IPS-18c (cell line): ENCODE measurements around the gene PTPRG.

Experiments used
- H3K4me3 ChIP-seq: 2 replicates; pipeline ENCODE4 v1.7.0; 2013; ENCODE audit warnings: low read depth, mild to moderate bottlenecking, low read length, moderate library complexity; ENCODE audit not compliant: insufficient read depth
- H3K9me3 ChIP-seq: one replicate; pipeline ENCODE4 v1.6.1; 2013; ENCODE audit warnings: mild to moderate bottlenecking, low read length, moderate library complexity; ENCODE audit not compliant: control insufficient read depth, insufficient read depth

The PTPRG gene

DNA sequence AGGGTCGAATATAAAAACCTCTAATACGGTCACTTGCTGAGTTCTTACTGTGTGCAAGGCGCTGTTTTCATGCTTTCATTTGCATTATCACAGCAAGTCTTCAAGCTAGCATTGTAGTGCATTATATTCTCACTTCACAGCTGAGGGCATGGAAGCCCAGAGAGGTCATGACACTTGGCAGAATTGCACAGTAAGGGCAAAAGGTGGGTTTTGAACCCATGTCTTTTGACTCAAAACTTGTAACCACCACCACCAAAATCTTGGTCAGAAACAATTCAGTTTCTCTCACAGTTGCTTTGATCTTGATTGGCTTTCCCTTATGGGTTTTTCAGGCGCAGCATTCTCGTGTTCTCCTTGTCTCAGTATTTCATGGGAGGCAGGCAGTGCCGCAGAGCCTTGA lies 371.1 kb downstream of the PTPRG start:
- Histone ChIP-seq H3K9me3 (no peaks in the 10 kb centered on the region), H3K4me3 (no peak overlapping the region)

DNA sequence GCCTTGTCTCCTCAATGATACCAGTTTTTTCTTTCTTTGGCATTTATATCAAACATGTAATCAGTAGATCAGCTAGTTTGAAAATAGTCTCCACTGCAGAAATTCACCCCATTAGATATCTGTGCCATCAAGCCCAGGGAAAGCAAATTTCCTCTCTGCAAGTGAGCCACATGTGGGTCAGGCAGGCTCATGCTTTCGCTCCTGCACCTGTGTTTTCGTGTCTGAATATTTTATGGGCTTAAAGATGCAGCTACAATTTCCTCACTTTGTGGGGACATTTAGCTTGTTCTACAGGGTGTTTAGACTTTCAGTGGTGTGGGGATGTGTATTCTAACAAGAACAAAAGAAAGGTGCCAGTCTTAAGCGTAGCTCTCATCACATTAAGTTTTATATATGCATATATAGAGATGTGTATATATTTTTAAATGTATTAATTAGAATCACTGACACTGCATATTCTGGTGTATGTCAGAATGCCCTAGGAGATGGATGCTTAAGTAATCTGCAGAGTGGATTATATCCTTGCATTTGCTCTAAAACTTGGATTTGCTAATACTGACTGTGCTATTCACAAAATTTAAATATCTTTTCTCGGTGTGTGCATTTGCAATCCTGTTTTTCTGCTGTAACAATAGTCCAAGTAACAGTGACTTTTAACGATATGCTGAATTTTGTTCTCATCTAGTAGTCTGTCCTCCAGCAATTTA lies 372.6 kb downstream of the PTPRG start:
- no peaks in the 10 kb centered on the region for H3K9me3 ChIP-seq
- no peak overlapping the region for H3K4me3 ChIP-seq

DNA sequence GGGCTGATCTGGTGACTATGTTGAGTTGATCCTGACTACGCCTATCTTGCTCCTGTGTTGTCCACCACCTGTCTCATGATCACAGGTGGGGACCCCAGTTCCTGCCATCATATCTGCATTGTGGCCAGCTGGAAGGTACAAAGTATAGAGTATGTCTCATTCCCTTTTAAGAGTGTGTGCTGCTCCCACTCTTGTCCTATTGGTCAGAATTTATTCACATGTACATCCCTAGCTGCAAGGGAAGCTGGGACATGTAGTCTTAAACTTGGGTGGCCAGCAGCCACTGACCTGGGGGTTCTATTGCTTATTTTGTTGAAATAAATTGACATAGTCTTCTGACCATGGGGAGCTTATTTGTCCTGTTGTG lies 373.1 kb downstream of the PTPRG start:
- Histone ChIP-seq H3K4me3 (no peak overlapping the region), H3K9me3 (no peaks in the 10 kb centered on the region)

DNA sequence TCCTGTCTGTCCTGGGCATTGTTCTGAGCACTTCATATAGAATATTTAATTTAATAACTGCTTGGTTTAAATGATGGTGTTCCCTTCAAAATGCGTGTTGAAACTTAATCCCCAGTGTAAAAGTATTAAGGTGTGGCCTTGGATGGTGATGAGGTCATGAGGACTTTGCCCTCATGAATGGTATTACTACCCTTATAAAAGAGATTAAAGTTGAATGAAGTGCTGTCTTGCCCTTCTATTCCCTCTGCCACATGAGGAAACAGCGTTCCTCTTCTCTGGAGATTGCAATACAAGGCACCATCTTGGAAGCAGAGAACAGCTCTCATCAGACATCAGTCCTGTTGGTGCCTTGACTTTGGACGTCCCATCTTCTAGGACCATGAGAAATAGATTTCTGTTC lies 374.4 kb downstream of the PTPRG start:
- H3K9me3 ChIP-seq = no peaks in the 10 kb centered on the region

DNA sequence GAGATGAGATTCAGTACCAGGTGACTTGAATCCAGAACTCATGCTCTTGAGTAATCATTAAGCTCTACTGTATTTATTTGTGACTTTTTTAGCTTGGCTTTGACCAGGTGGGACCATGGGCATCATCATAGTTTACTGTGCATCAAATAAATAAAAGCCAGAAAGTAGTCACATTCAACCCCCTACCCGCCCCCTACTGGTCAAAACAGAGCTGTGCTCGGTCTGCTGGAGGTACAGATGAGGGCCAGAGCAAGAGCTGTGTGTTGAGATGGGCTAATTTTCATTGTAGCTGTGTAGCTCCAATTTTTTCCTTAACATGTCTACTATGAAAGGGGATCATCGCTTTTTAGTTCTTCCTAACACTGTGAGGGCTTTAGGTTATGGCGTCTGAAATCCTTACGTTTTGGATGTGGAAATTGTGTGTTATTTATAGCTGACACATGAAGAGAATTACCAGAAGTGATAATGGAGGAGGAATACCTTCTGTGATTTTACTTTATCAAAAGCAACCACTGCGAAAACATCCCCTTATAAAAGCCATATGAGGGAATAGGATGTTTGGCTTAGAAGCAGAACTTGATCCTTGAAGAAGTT lies 375.1 kb downstream of the PTPRG start:
- Histone ChIP-seq H3K4me3 (no peak overlapping the region), H3K9me3 (no peaks in the 10 kb centered on the region)

More for the DNA sequence above, 374.4 kb downstream of the PTPRG start:
- H3K4me3 ChIP-seq = no peak overlapping the region

DNA sequence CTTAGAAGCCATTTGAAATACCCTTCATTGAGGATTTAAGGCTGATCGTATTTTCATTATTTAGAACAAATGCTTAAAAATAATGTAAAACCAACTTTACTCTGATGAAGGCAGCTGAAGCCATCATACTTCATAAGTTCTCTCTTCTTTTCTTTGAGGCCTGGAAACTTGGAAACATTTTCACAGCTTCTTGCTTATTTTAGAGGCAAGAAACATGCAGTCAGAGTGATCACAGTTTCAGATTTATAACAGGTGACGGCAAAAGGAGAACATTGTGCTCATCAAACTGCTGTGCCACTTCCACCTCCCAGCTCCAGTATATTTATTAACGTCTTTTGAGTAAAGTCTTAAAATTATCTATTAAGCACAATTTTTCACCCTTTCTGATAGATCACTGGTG lies 376.1 kb downstream of the PTPRG start:
- H3K9me3 ChIP-seq = no peaks in the 10 kb centered on the region

DNA sequence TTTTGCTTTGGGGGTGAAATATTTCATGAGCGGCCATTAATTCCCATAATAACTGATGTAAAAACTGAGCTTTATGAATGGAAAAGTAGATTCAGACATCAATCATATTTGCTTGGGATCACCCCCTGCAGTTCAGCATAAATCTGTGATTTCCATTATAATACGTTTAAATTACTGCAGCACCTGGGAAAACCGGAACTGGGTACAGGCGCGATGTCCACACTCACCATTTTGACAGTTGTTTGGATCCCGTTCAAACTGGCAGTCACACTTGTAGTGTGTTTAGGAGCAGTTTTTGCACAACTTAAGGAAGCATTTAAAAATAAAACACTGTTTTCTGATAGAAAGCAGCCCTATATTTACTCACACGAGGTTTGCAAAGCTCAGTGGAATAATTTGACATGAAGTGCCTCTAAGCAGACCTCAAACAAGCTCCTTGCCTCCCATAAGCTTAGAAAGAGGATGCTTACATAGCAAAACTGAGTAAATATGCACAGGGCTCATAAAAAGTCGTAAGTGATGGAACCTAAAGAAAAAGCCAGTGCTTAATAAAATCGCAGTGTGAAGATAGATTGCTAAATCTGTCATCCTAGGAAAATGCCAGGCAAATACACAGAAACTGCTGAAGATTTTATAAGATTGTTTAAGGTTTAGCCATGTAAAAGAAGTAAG lies 377.6 kb downstream of the PTPRG start:
- Histone ChIP-seq H3K4me3 (no peak overlapping the region), H3K9me3 (no peaks in the 10 kb centered on the region)

More for the DNA sequence above, 376.1 kb downstream of the PTPRG start:
- H3K4me3 ChIP-seq = no peak overlapping the region

DNA sequence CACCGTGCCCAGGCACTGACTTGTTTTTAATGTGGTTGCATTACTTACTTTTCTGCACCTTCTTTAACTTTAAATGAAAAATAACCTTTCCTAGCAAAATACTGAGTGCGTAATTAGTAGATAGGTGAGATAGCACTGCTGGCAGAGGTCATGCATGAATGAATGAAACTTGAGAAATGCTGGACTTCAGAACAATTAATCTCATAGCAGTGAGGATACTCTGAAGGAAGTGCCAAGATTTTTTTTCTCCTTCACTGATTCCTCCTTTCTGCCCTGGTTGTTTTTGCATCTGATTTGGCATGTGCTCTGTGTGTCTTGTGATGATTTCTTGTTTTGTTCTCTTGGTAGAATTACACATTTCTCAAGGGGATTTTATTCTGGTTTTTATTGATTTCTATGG lies 378.9 kb downstream of the PTPRG start:
- H3K9me3 ChIP-seq = no peaks in the 10 kb centered on the region
- H3K4me3 ChIP-seq = no peak overlapping the region

DNA sequence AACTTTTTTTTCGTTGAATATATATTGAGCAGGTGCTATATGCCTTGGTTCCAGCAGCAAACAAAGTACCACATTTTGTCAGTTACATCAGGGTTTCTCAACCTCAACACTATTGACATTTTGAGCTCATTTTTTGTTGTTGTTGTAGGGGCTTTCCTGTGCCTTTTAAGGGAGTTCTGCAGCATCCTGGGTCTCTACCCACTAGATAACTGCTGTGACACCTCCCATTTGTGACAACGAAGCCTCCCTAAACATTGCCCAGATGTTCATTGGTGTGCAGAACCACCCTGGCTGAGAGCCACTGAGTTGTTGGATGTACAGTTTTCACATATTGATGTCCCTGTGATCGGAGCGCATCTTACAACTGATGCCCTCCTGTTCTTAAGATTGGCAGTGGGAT lies 382.6 kb downstream of the PTPRG start:
- no peaks in the 10 kb centered on the region for H3K9me3 ChIP-seq
- no peak overlapping the region for H3K4me3 ChIP-seq

DNA sequence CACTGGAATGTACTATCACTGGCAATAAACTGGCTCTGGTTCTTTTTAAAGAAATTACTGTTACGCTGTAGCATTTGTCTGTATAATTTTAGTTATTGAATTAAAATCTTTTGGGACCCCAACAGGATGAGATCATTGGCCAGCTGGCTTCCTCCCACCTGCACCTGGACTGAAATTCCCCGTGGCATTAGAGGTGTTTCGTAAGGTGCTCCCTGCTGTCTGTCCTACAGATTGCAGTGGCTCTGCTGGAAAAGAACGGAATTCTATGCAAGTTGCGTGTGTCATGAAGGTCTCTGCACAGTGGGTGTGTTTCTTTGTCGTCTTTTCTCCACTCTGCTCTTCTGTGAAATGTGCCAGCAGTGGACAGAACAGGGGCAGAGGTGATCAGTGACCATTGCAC lies 383.4 kb downstream of the PTPRG start:
- Histone ChIP-seq H3K9me3 (no peaks in the 10 kb centered on the region), H3K4me3 (no peak overlapping the region)

DNA sequence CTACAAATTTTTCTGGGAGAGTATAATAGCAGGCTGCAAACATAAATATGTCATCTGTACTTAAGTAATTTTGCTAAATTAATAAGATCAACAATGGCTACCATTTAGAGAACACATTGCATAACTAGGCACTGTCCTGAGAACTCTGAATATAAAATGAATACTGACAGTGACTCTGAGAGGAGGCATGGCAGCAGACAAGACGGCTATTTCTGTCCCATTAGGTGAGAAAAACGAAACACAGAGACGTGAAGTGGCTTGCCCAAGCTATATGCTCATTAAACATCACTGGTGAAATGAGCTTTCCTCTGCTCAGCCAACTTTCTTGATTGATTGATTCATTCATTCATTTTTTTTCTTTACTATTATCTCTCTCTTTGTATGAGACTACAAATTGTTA lies 384.3 kb downstream of the PTPRG start:
- H3K4me3 ChIP-seq = no peak overlapping the region
- no peaks in the 10 kb centered on the region for H3K9me3 ChIP-seq

DNA sequence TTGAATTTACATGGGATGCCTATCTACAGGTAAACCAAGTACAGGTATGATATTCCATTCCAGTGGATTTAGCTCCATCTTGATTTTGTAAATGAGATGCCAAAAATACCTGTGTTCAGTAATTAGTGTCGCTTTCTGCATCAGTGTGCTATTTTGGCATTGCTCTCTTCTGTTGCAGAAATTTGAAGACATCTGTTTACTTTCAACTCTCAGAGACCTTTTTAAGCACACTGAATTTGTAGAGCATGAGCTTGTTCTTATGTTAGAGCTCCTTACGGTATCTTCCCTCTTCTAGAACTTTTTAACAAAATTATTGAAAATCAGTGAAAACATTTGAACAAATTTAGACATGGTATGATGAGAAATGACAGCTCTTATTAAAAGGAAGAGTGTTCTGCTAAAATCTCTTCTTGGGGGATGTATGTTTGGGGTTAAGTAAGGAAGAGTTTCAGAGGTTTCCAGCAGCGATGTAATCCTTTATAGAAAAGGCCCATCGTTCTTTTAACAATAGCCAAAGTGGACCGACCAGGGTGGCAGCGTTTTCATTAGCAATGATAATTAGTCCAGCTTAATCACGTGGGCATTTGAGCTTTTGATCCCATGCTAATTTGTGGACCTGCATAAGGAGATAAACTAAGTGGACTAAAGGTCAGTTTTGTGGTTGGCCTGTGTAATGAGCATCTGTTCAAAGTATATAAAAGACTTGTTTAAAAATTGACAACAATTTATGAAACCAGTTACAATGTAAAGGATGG lies 385.4 kb downstream of the PTPRG start:
- no peak overlapping the region for H3K4me3 ChIP-seq
- H3K9me3 ChIP-seq = no peaks in the 10 kb centered on the region

DNA sequence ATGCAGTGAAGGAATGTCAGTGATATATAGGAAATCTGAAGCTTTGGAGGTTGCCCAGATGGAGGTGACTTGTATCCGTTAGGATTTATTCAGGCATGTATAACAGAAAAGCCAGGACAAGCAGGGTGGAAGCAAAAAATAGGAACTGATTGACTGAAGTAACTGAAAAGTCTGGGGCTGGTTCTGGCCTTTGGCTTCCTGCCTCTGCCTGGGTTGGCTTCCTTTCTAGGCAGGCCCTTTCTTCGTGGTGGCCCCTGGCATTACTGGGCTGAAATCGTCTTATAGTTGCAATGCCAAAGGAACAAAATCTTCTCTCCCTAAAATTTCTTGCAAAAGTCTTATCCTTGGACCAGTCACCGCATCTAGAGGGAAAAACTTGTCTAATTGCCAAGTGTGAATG lies 386.1 kb downstream of the PTPRG start:
- H3K9me3 ChIP-seq = no peaks in the 10 kb centered on the region
- no peak overlapping the region for H3K4me3 ChIP-seq

DNA sequence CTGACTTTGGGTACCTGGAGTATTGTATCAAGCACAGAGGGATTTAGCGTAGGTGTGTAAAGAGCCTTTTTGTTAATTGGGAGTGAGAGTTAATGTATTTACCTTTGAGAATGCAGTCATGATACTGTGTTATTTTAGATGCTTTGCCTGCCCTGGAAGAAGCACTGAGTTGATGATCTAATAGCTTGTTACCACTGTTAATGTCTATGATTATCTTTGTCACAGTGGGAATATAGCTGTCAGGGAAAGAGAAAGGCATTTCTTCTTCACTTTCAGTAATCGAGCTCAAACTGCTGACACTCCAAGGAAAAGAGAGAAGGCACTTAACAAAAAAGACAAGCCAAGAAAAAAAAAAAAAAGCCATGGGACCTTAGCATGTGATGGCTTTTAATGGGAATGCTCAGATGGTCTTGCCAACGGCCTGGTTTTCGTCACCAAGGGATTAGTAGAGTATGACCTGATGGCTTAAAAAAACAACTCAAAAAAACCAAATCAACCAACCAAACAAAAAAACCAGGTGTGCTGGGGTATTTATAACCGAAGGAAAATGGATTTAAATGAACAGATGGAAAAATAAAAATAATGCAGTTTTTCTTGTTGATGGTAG lies 387.4 kb downstream of the PTPRG start:
- Histone ChIP-seq H3K4me3 (no peak overlapping the region), H3K9me3 (no peaks in the 10 kb centered on the region)

DNA sequence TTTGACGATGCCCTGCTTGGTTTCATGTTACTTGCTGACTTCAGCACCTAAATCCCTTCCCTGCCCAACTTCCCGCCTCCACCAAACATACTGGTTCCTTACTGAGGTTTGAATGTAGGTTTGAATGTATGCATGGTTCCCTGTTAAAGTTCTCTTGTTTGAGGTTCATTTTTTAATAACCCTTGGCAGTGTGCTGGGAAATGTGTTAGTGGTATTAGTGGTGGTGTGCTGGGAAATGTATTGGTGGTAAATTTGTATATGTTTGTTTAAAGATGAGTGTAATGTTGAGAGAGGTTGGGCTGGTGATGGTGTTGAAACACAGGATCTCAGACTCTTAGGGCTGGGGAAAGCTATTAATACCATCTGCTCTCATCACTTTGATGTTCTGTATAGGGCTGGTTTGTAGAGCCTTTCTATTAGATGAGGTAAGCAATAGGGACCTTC lies 392.7 kb downstream of the PTPRG start:
- Histone ChIP-seq H3K9me3 (no peaks in the 10 kb centered on the region), H3K4me3 (no peak overlapping the region)

DNA sequence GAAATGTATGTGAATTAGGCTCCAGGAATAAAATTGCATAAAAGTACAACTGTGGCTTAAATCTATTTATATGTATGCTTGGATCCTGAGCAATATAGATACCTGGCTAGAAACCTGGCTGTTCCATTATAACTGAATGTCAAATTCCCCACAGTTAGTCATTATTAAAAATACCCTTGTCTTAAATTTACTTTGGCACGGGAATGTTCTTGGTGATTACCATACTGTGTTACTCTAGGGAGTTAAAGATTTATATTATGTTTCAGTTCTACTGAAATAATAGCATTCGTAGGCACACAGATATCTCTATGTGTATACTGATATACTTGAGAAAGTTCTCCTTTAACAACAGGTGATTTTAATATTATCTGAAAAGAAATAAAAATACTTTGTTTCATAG lies 394.1 kb downstream of the PTPRG start:
- H3K4me3 ChIP-seq = no peak overlapping the region
- no peaks in the 10 kb centered on the region for H3K9me3 ChIP-seq

DNA sequence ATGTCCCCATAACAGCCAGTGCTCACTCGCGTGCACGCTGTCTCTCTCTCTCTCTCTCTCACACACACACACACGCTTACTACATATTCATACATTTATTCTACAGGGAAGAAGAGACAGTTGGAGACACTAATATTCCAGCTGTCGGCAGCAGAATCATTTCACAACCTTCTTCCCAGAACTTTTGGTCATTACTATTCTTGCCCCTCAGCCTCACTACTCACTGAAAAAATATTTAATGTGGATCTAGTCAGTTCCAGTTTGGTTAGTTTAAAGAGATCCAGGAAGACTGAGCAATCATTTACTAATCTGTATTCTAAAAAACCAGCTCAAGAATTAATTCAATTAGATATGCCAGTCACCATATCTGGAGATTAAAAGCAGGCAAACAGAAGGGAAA lies 394.9 kb downstream of the PTPRG start:
- Histone ChIP-seq H3K9me3 (no peaks in the 10 kb centered on the region), H3K4me3 (no peak overlapping the region)
